Measurements from ENCODE around the gene OR1I1.
A peak's percentile ranks its signal among the peaks of the same experiment; 100 is the strongest.
"Not testable (repeated sequence)": the region's sequence is repeated elsewhere in the genome, so short reads cannot be mapped to it uniquely, and the experiment has no call there.

The OR1I1 gene

DNA sequence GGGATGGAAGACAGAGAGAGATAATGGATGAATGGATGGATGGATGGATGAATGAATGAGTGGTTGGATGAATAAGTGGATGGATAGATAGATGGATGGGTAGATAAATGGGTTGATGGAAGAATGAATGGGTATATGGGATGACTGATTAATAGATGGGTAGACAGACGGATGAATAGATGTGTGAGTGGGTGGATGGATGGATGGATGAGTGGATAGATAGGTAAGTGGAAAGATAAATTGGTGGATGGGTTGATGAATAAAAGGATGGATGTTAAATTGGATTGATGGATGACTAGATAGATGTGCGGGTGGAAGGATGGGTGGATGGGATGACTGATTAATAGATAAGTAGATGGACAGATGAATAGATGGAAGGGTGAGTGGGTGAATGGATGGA, 31.4 kb upstream of the OR1I1 start:
- Histone ChIP-seq H3K9me3 (ENCODE audit: control insufficient read depth, insufficient read depth, low read length) (no peaks in the 10 kb centered on the region), H3F3A (ENCODE audit: control insufficient read depth, insufficient read depth) (no peaks in the 10 kb centered on the region), H3K9me2 (replicated peaks; ENCODE audit: control insufficient read depth, low read length) (no peaks in the 10 kb centered on the region), H3K4me1 (ENCODE audit: control insufficient read depth, low read length) (no peaks in the 10 kb centered on the region), H4K20me1 (ENCODE audit: control insufficient read depth, insufficient read depth, low read depth, low read length) (no peaks in the 10 kb centered on the region), H3K4me3 (ENCODE audit: low read length) (no peak overlapping the region), H3K4me2 (ENCODE audit: low read length) (no peak overlapping the region), H3K27ac (ENCODE audit: low read depth, low read length) (no peak overlapping the region), H3K36me3 (ENCODE audit: control insufficient read depth, low read length) (no peaks in the 10 kb centered on the region), H3K79me2 (ENCODE audit: control insufficient read depth, low read length) (no peaks in the 10 kb centered on the region), H3K27me3 (ENCODE audit: control insufficient read depth, low read length) (no peaks in the 10 kb centered on the region)
- TF ChIP-seq CTCF (IDR thresholded peaks at IDR 0.05; ENCODE audit: low read depth, low read length, poor library complexity, severe bottlenecking): no peak
- TF ChIP-seq EZH2phosphoT487 (IDR thresholded peaks at IDR 0.05; ENCODE audit: borderline replicate concordance, low read length): no peak

DNA sequence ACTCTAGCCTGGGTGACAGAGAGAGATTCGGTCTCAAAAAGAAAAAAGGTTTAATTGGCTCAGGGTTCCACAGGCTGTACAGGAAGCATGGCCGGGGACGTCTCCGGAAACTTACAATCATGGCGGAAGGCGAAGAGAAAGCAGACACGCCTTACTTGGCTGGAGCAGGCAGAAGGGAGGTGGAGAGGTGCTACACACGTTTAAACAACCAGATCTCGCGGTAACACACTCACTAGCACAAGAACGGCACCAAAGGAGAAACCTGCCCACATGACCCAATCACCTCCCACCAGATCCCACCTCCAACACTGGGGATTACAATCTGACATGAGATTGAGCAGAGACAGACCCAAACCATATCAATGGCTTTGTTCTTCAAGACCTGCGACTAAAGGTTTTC, 20.0 kb upstream of the OR1I1 start:
- Histone ChIP-seq H3K79me2 (ENCODE audit: control insufficient read depth, low read length) (no peaks in the 10 kb centered on the region), H3K4me3 (ENCODE audit: low read length) (no peak overlapping the region), H4K20me1 (ENCODE audit: control insufficient read depth, insufficient read depth, low read depth, low read length) (no peaks in the 10 kb centered on the region), H3K9me2 (replicated peaks; ENCODE audit: control insufficient read depth, low read length) (no peaks in the 10 kb centered on the region), H3F3A (ENCODE audit: control insufficient read depth, insufficient read depth) (no peaks in the 10 kb centered on the region), H3K4me2 (ENCODE audit: low read length) (no peak overlapping the region), H3K27me3 (ENCODE audit: control insufficient read depth, low read length) (peaks cover 2% of the 10 kb centered on the region; the same call in 1 of the 2 replicates), H3K36me3 (ENCODE audit: control insufficient read depth, low read length) (no peaks in the 10 kb centered on the region), H3K4me1 (ENCODE audit: control insufficient read depth, low read length) (no peaks in the 10 kb centered on the region), H3K9me3 (ENCODE audit: control insufficient read depth, insufficient read depth, low read length) (no peaks in the 10 kb centered on the region), H3K27ac (ENCODE audit: low read depth, low read length) (no peak overlapping the region)
- TF ChIP-seq CTCF (IDR thresholded peaks at IDR 0.05; ENCODE audit: low read depth, low read length, poor library complexity, severe bottlenecking) (no peak), EZH2phosphoT487 (IDR thresholded peaks at IDR 0.05; ENCODE audit: borderline replicate concordance, low read length) (no peak)

- H3K9me3 ChIP-seq (ENCODE audit: control insufficient read depth, insufficient read depth, low read length); H3K4me2 ChIP-seq (ENCODE audit: low read length); H3K27ac ChIP-seq (ENCODE audit: low read depth, low read length); H4K20me1 ChIP-seq (ENCODE audit: control insufficient read depth, insufficient read depth, low read depth, low read length); H3F3A ChIP-seq (ENCODE audit: control insufficient read depth, insufficient read depth); H3K9me2 ChIP-seq (replicated peaks; ENCODE audit: control insufficient read depth, low read length); H3K4me1 ChIP-seq (ENCODE audit: control insufficient read depth, low read length); H3K4me3 ChIP-seq (ENCODE audit: low read length); H3K79me2 ChIP-seq (ENCODE audit: control insufficient read depth, low read length); H3K27me3 ChIP-seq (ENCODE audit: control insufficient read depth, low read length); H3K36me3 ChIP-seq (ENCODE audit: control insufficient read depth, low read length): not testable (repeated sequence)
Observed at GRCh38 chr19:15070386-15070785, 11.6 kb upstream of the OR1I1 start.

- Histone ChIP-seq H3K27ac (ENCODE audit: low read depth, low read length) (no peak overlapping the region), H3K4me3 (ENCODE audit: low read length) (no peak overlapping the region), H3K4me2 (ENCODE audit: low read length) (no peak overlapping the region)
Observed at GRCh38 chr19:15072930-15073647, 8.9 kb upstream of the OR1I1 start.

More at GRCh38 chr19:15072930-15073647, 8.9 kb upstream of the OR1I1 start:
- H3K27me3 ChIP-seq (ENCODE audit: control insufficient read depth, low read length): no peaks in the 10 kb centered on the region
- no peaks in the 10 kb centered on the region for H3K79me2 ChIP-seq (ENCODE audit: control insufficient read depth, low read length)
- no peak for TF ChIP-seq EZH2phosphoT487 (IDR thresholded peaks at IDR 0.05; ENCODE audit: borderline replicate concordance, low read length)
- peak; percentile 10 for TF ChIP-seq CTCF (IDR thresholded peaks at IDR 0.05; ENCODE audit: low read depth, low read length, poor library complexity, severe bottlenecking)
- no peaks in the 10 kb centered on the region for H3F3A ChIP-seq (ENCODE audit: control insufficient read depth, insufficient read depth)
- no peaks in the 10 kb centered on the region for H3K4me1 ChIP-seq (ENCODE audit: control insufficient read depth, low read length)
- no peaks in the 10 kb centered on the region for H3K36me3 ChIP-seq (ENCODE audit: control insufficient read depth, low read length)
- no peaks in the 10 kb centered on the region for H4K20me1 ChIP-seq (ENCODE audit: control insufficient read depth, insufficient read depth, low read depth, low read length)
- H3K9me2 ChIP-seq (replicated peaks; ENCODE audit: control insufficient read depth, low read length): no peaks in the 10 kb centered on the region
- H3K9me3 ChIP-seq (ENCODE audit: control insufficient read depth, insufficient read depth, low read length): no peaks in the 10 kb centered on the region
